Natural killer cell (primary cell): ENCODE measurements around the gene SCN1A. TPM values are rescaled to one million over a fixed set of nuclear protein-coding genes. Genes with fewer than 3 reads are reported as not detected.

Experiments used
- ATAC-seq, 3 donors: fragments of 150-1000 bp in 2 of 3; fragments of 200-7000 bp in 1 of 3; cut with Tn5 transposase; 1 replicate in 1 of 3; 2 replicates in 2 of 3; pipeline ENCODE4 v1.10.0; 2021; ENCODE audit warnings: mild to moderate bottlenecking in 2 of 3, moderate library complexity in 2 of 3
- DNase-seq, 2 donors: peaks; one replicate each; pipeline versions ENCODE4 v3.0.0 to v3.0.0-alpha.2; 2013 to 2021; ENCODE audit warnings: mixed read lengths in 1 of 2
- H3K27ac ChIP-seq: one replicate; pipeline ENCODE4 v1.5.1; 2013; ENCODE audit warnings: mild to moderate bottlenecking, low read length
- H3K27me3 ChIP-seq: one replicate; pipeline ENCODE4 v1.6.1; 2013; ENCODE audit warnings: low read length; ENCODE audit not compliant: control insufficient read depth, insufficient read depth
- H3K36me3 ChIP-seq: one replicate; pipeline ENCODE4 v1.6.1; 2013; ENCODE audit warnings: low read length; ENCODE audit not compliant: control insufficient read depth, insufficient read depth
- H3K4me1 ChIP-seq: one replicate; pipeline ENCODE4 v1.6.1; 2013; ENCODE audit warnings: low read length; ENCODE audit not compliant: control insufficient read depth, insufficient read depth
- H3K4me3 ChIP-seq: one replicate; pipeline ENCODE4 v1.5.1; 2013; ENCODE audit warnings: low read length
- H3K9me3 ChIP-seq: one replicate; pipeline ENCODE4 v1.6.1; 2013; ENCODE audit warnings: low read length; ENCODE audit not compliant: control insufficient read depth, insufficient read depth
- H3K27ac Mint-ChIP-seq, 2 donors: one replicate each; pipeline ENCODE4 v1.8.0; 2022; ENCODE audit warnings: mild to moderate bottlenecking in 2 of 2, mixed read lengths in 2 of 2, moderate library complexity in 1 of 2
- H3K27me3 Mint-ChIP-seq, 2 donors: one replicate each; pipeline ENCODE4 v1.8.0; 2022; ENCODE audit warnings: low read depth in 2 of 2, mixed read lengths in 2 of 2
- H3K36me3 Mint-ChIP-seq: one replicate; pipeline ENCODE4 v1.8.0; 2022; ENCODE audit warnings: mixed read lengths
- H3K4me1 Mint-ChIP-seq, 2 donors: one replicate each; pipeline ENCODE4 v1.8.0; 2022; ENCODE audit warnings: mixed read lengths in 2 of 2
- H3K4me3 Mint-ChIP-seq: one replicate; pipeline ENCODE4 v1.8.0; 2022; ENCODE audit warnings: mild to moderate bottlenecking, moderate library complexity, mixed read lengths
- H3K9me3 Mint-ChIP-seq, 2 donors: one replicate each; pipeline ENCODE4 v1.8.0; 2022; ENCODE audit warnings: mixed read lengths in 2 of 2
- CTCF ChIP-seq: fragments of 200-600 bp; IDR thresholded peaks from one replicate; pipeline ENCODE4 v1.8.0; 2022; ENCODE audit warnings: antibody characterized with exemption
- WGBS: methylation state at CpG from one replicate; pipeline ENCODE4 v1.1.7; 2013; ENCODE audit warnings: missing lambda C conversion rate; ENCODE audit not compliant: insufficient coverage; 5-methylcytosine and 5-hydroxymethylcytosine counted together
- intact Hi-C: fragments of 100-400 bp; cut with micrococcal nuclease; formaldehyde crosslinking; loops from one replicate; pipeline ENCODE4 v1.14.2; 2022
- total RNA-seq, 4 donors: library from RNA; stranded (reverse); fragments of 120-200 nt in 1 of 4; gene quantifications; one replicate each; pipeline versions ENCODE4 v1.2.3 to v1.2.4, GENCODE V29; 2013 to 2022

SCN1A gene
- total RNA-seq, 3 donors from 2014 or later (not counting 1 experiment from before 2014, with no cell fraction given): not detected

DNA sequence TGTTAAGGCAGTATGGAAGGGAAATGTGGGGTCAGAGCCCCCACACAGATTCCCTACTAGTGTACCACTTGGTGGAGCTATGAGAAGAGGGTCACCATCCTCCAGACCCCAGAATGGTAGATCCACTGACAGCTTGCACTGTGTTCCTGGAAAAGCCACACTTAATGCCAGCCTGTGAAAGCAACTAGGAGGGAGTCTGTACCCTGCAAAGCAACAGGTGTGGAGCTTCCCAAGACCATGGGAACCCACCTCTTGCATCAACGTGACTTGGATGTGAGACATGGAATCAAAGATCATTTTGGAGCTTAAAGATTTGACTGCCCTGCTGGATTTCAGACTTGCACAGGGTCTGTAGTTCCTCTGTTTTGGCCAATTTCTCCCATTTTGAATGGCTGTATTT is 10.8 kb upstream of the SCN1A start:
- no peaks in the 10 kb centered on the region for H3K36me3 ChIP-seq
- H3K4me3 ChIP-seq: no peak overlapping the region
- TF ChIP-seq CTCF: no peak
- peaks cover 2% of the 10 kb centered on the region for H3K27me3 ChIP-seq
- Mint-ChIP-seq H3K4me3 (no peak overlapping the region), H3K4me1 (no peaks in the 10 kb centered on the region), H3K27ac (no peak overlapping the region), H3K9me3 (no peaks in the 10 kb centered on the region), H3K36me3 (no peaks in the 10 kb centered on the region), H3K27me3 (peaks cover 0 to 4% of the 10 kb centered on the region in 2 donors)
- WGBS: 84% methylated on average over 1 of the region's 1 CpG
- ATAC-seq (no peak), DNase-seq (no peak)
- H3K4me1 ChIP-seq: no peaks in the 10 kb centered on the region
- intact Hi-C loops: no loop called here
- H3K27ac ChIP-seq: no peak overlapping the region
- no peaks in the 10 kb centered on the region for H3K9me3 ChIP-seq

GRCh38 chr2:166138144-166138543 is 10.3 kb upstream of the SCN1A start:
- Mint-ChIP-seq H3K4me1 (no peaks in the 10 kb centered on the region), H3K4me3 (no peak overlapping the region), H3K27ac (no peak overlapping the region), H3K27me3 (peaks cover 0 to 4% of the 10 kb centered on the region in 2 donors), H3K9me3 (no peaks in the 10 kb centered on the region), H3K36me3 (no peaks in the 10 kb centered on the region)
- no peaks in the 10 kb centered on the region for H3K36me3 ChIP-seq
- intact Hi-C loops: no loop called here
- TF ChIP-seq CTCF: no peak
- H3K4me3 ChIP-seq: no peak overlapping the region
- ATAC-seq: no peak
- H3K9me3 ChIP-seq: no peaks in the 10 kb centered on the region
- no peaks in the 10 kb centered on the region for H3K4me1 ChIP-seq
- WGBS: 82% methylated on average over 2 of the region's 2 CpGs
- peaks cover 2% of the 10 kb centered on the region for H3K27me3 ChIP-seq
- no peak overlapping the region for H3K27ac ChIP-seq
- no peak for DNase-seq

GRCh38 chr2:166137331-166137730 is 9.5 kb upstream of the SCN1A start:
- no peak for ATAC-seq
- Histone ChIP-seq H3K4me1 (no peaks in the 10 kb centered on the region), H3K27me3 (peaks cover 2% of the 10 kb centered on the region), H3K27ac (no peak overlapping the region), H3K36me3 (no peaks in the 10 kb centered on the region), H3K9me3 (no peaks in the 10 kb centered on the region), H3K4me3 (no peak overlapping the region)
- no peaks in the 10 kb centered on the region for H3K4me1 Mint-ChIP-seq
- TF ChIP-seq CTCF: no peak
- 71% methylated on average over 2 of the region's 2 CpGs for WGBS
- H3K9me3 Mint-ChIP-seq: no peaks in the 10 kb centered on the region
- H3K27ac Mint-ChIP-seq: no peak overlapping the region
- H3K27me3 Mint-ChIP-seq: peaks cover 0 to 4% of the 10 kb centered on the region in 2 donors
- no peak for DNase-seq
- intact Hi-C loops: no loop called here
- no peaks in the 10 kb centered on the region for H3K36me3 Mint-ChIP-seq
- no peak overlapping the region for H3K4me3 Mint-ChIP-seq

DNA sequence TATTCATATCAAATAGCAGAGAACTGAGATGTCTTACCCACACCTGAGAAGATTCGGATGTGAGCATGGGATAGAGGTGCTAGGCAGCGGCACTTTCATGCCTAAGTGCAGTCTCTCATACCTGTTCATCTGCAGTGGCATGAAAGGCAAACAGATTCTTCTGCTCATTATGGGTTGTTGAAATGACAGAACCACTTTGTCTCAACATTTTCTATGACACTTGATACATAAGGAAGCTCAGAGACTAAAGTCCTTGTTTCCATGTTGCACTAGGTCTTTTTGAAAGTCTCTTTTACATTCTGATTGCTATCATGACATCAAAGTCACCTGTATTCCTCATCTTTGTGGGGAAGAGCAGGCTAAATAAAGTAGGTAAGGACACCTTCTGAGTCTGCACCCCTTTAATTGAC is 8.0 kb upstream of the SCN1A start:
- Mint-ChIP-seq H3K4me3 (no peak overlapping the region), H3K27ac (no peak overlapping the region), H3K4me1 (no peaks in the 10 kb centered on the region), H3K36me3 (no peaks in the 10 kb centered on the region), H3K9me3 (no peaks in the 10 kb centered on the region), H3K27me3 (peaks cover 7 to 8% of the 10 kb centered on the region in 2 donors)
- ATAC-seq: no peak
- H3K36me3 ChIP-seq: no peaks in the 10 kb centered on the region
- intact Hi-C loops: no loop called here
- no peak for TF ChIP-seq CTCF
- H3K27me3 ChIP-seq: peaks cover 2% of the 10 kb centered on the region
- no peaks in the 10 kb centered on the region for H3K4me1 ChIP-seq
- 92% methylated on average over 2 of the region's 2 CpGs for WGBS
- no peak for DNase-seq
- H3K27ac ChIP-seq: no peak overlapping the region
- no peaks in the 10 kb centered on the region for H3K9me3 ChIP-seq
- no peak overlapping the region for H3K4me3 ChIP-seq
